ENCODE results near the gene ATP2B1. TPM values are rescaled to one million over a fixed set of nuclear protein-coding genes. Genes with fewer than 3 reads are reported as not detected.

The ATP2B1 gene
- total and polyA plus RNA-seq, 3 donors from 2014 or later = 32.1 to 142 (median 98.7) TPM

DNA sequence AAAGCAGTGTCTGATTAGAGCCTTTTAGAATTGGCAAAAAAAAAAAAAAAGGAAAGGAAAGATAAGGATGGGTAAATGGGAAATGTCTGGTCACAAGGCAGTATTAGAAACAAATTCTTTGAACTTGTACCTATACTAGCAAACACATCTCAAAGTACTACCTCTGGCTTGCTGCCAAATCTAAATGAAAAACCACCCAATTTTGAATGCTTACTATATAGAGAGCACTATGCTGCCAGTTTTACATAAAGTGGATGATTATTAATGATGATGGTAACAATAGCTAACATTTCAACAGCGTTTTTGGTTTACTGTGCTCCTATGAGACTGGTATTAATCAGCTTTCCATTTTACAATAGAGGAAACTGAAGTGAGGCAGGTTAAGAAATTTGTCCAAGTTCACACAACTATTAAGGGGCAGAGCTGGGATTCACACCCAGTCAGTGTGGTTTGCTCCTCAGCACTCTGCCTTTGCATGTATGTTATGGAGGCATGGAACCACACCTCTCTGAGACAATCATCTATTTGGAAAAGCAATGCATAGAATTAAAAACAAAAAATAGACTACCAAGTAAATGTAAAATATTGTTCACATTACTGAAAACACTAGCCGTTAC is 34.2 kb downstream of the ATP2B1 start:
- intact Hi-C loops (cut with DNase I; ENCODE audit: low total_unique reads) = no loop called here
- TF ChIP-seq, protein P1, sequence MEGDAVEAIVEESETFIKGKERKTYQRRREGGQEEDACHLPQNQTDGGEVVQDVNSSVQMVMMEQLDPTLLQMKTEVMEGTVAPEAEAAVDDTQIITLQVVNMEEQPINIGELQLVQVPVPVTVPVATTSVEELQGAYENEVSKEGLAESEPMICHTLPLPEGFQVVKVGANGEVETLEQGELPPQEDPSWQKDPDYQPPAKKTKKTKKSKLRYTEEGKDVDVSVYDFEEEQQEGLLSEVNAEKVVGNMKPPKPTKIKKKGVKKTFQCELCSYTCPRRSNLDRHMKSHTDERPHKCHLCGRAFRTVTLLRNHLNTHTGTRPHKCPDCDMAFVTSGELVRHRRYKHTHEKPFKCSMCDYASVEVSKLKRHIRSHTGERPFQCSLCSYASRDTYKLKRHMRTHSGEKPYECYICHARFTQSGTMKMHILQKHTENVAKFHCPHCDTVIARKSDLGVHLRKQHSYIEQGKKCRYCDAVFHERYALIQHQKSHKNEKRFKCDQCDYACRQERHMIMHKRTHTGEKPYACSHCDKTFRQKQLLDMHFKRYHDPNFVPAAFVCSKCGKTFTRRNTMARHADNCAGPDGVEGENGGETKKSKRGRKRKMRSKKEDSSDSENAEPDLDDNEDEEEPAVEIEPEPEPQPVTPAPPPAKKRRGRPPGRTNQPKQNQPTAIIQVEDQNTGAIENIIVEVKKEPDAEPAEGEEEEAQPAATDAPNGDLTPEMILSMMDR (IDR thresholded peaks at IDR 0.05) = no peak
- TF ChIP-seq POLR2A (IDR thresholded peaks at IDR 0.05) = no peak
- H3K9me3 ChIP-seq = no peaks in the 10 kb centered on the region
- no peak overlapping the region for H3K27ac ChIP-seq
- H3K4me1 ChIP-seq = no peaks in the 10 kb centered on the region
- no peaks in the 10 kb centered on the region for H3K27me3 ChIP-seq
- no peaks in the 10 kb centered on the region for H3K36me3 ChIP-seq (ENCODE audit: low read depth, missing control alignments)
- 87 to 92% methylated on average over 2 of the region's 2 CpGs for WGBS, 2 donors
- H3K4me3 ChIP-seq = no peak overlapping the region
- DNase-seq = no peak

DNA sequence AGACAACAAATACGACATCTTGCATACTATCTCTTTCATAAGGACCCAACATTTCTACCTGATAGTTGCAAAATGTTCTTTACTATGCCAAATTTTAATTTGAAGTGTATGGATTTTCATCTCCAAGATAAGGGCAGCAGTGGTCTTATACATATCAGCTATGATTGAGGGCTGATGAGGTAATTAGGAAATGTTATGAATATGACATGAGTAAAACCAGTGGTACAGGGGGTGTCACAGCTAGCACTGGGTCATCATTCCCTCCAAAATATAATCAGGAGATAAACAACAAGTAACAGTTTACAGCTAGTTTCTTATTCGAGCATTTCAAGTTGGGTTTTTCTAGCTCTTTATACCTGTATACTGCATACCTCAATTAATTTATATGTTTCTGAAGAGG is 35.0 kb downstream of the ATP2B1 start:
- H3K4me3 ChIP-seq = no peak overlapping the region
- TF ChIP-seq, protein P1 (IDR thresholded peaks at IDR 0.05) = no peak
- no peak for TF ChIP-seq POLR2A (IDR thresholded peaks at IDR 0.05)
- WGBS, 2 donors = 74 to 89% methylated on average over 2 of the region's 2 CpGs
- intact Hi-C loops (cut with DNase I; ENCODE audit: low total_unique reads) = no loop called here
- H3K36me3 ChIP-seq (ENCODE audit: low read depth, missing control alignments) = no peaks in the 10 kb centered on the region
- no peak for DNase-seq
- H3K4me1 ChIP-seq = no peaks in the 10 kb centered on the region
- H3K27ac ChIP-seq = no peak overlapping the region
- H3K27me3 ChIP-seq = no peaks in the 10 kb centered on the region
- H3K9me3 ChIP-seq = no peaks in the 10 kb centered on the region

DNA sequence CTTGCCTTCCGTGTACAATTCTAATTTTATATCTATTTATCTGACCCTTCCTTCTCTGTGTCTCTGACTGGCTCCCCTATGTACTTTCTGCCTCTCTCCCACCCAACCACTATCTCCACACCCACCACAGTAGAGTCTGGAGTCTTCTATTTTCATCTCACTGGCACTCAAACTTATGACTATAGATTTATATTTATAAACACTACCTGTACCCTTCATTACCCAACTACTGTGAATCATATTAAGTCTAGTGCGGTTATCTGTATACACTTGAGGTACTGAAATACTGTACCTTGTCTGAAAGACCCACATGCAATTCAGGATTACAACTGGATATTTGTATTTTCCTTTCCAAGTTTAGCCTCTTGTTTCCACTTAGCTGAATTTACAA is 36.1 kb downstream of the ATP2B1 start:
- H3K4me1 ChIP-seq = no peaks in the 10 kb centered on the region
- WGBS, 2 donors = 89 to 92% methylated on average over 2 of the region's 2 CpGs
- H3K36me3 ChIP-seq (ENCODE audit: low read depth, missing control alignments) = no peaks in the 10 kb centered on the region
- H3K27me3 ChIP-seq = no peaks in the 10 kb centered on the region
- no peak for DNase-seq
- no peak for TF ChIP-seq POLR2A (IDR thresholded peaks at IDR 0.05)
- TF ChIP-seq, protein P1 (IDR thresholded peaks at IDR 0.05) = no peak
- H3K27ac ChIP-seq = no peak overlapping the region
- no peaks in the 10 kb centered on the region for H3K9me3 ChIP-seq
- intact Hi-C loops (cut with DNase I; ENCODE audit: low total_unique reads) = no loop called here
- no peak overlapping the region for H3K4me3 ChIP-seq

DNA sequence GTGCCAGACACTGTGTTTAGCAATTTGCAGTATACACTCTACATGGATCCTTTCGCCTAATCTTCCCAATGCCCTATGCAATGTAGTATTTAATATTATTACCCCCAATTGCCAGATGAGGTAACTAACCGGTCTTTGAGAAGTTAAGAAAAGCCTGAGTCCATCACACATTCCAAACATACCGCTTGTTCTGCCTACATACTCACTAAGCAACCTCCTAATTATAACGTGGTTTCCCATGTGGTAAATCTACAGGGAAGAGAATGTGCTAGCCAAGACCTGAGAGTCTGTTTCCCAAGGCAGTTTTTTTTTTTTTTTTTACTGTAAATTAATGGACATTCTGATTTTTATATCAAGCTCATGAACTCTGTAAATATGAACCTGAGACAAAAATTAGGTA is 37.2 kb downstream of the ATP2B1 start:
- Histone ChIP-seq H3K9me3 (no peaks in the 10 kb centered on the region), H3K27ac (no peak overlapping the region), H3K36me3 (ENCODE audit: low read depth, missing control alignments) (no peaks in the 10 kb centered on the region), H3K4me3 (no peak overlapping the region), H3K4me1 (no peaks in the 10 kb centered on the region), H3K27me3 (no peaks in the 10 kb centered on the region)
- intact Hi-C loops (cut with DNase I; ENCODE audit: low total_unique reads) = no loop called here
- DNase-seq = no peak
- WGBS, 2 donors = 57 to 78% methylated on average over 4 of the region's 4 CpGs
- TF ChIP-seq, protein P1 (IDR thresholded peaks at IDR 0.05) = no peak
- no peak for TF ChIP-seq POLR2A (IDR thresholded peaks at IDR 0.05)

DNA sequence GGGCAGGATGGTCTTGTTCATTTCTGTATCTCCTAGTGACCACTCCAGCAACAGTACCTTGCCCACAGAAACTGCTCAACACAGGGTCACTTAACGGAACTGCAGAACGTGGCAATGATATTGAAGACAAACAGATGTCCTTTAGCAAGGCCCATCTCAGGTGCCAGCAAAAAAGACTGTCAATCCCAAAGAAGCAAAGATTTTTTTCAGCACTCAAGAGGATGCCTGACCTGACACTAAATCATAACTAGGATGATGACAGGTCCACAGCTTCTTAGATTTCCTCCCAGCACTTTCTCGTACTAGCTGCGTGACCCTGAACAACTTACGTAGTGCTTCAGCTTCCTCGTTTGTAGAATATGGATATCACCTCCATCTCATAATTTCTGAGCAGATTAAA is 39.4 kb downstream of the ATP2B1 start:
- Histone ChIP-seq H3K9me3 (no peaks in the 10 kb centered on the region), H3K27me3 (no peaks in the 10 kb centered on the region), H3K4me1 (no peaks in the 10 kb centered on the region), H3K27ac (no peak overlapping the region), H3K36me3 (ENCODE audit: low read depth, missing control alignments) (no peaks in the 10 kb centered on the region), H3K4me3 (no peak overlapping the region)
- TF ChIP-seq POLR2A (IDR thresholded peaks at IDR 0.05) = no peak
- intact Hi-C loops (cut with DNase I; ENCODE audit: low total_unique reads) = no loop called here
- 92 to 95% methylated on average over 6 of the region's 6 CpGs for WGBS, 2 donors
- DNase-seq = no peak
